ENCODE results near the gene C5AR1.
A peak's percentile ranks its signal among the peaks of the same experiment; 100 is the strongest.
"Not testable (repeated sequence)": the region's sequence is repeated elsewhere in the genome, so short reads cannot be mapped to it uniquely, and the experiment has no call there.

C5AR1 gene

DNA sequence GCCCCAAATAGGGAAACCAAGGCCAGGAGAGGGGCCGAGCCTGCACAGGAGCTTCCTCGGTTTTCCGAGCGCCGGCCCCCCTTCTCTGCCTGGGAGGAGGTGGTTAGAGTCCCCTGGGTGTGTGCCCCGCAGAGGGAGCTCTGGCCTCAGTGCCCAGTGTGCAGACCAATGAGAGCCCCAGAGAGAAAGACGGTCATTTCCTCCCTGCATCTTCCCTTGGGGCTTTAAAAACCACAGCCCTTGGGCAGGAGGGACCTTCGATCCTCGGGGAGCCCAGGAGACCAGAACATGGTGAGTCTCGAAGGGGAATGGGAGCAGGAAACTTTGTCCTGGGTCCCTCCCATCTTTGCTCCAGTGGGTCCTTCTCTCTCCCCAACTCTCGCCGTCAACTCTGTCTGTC lies at the start of gene C5AR1:
TSS of gene C5AR1 (plus strand) at position 254 of the 400 bp plus-strand sequence. CDS start at position 289, 35 bp downstream.
- DNase-seq = no peak

DNA sequence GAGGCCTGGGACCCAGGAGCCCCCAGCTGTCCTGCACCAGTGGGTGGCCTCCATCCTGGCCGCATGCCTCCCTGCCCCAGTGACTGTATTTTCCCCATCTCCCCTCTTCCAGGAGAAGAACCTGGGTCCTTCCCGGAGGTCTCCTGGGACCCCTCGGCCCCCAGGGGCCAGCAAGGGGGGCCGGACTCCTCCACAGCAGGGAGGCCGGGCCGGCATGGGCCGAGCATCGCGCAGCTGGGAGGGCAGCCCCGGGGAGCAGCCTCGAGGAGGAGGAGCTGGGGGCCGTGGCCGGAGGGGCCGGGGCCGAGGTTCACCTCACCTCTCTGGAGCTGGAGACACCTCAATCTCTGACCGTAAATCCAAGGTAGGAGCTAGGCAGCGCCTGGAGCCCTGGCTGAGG lies 49.2 kb upstream of the C5AR1 start:
- no peak for DNase-seq

DNA sequence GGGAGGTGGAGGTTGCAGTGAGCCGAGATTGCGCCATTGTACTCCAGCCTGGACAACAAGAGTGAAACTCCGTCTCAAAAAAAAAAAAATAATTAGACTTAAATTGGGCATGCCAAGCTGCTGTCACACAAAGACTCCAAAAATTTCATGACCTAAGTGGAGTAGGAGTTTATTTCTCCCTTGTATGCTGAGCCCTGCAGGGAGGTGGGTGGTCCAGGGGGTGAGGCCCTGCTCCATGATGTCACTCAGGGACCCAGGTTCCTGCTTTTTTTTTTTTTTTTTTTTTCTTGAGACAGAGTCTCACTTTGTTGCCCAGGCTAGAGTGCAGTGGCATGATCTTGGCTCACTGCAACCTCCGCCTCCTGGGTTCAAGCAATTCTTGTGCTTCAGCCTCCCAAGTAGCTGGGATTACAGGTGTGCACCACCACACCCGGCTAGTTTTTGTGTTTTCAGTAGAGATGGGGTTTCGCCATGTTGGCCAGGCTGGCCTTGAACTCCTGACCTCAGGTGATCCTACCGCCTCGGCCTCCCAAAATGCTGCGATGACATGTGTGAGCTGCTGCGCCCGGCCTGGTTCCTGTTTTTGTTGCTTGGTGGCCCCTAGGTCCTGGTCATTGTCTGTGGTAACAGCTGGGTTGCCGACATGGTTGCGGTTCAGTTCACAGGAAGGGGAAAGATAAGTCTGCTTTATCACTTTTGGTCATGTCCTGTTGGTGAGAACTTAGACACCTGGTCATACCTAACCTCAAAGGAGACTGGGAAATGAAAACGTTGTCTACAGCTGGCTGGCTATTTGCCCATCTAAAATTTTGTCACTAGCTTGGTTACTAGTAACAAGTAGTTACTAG lies 47.5 kb upstream of the C5AR1 start:
- not testable (repeated sequence) for DNase-seq

DNA sequence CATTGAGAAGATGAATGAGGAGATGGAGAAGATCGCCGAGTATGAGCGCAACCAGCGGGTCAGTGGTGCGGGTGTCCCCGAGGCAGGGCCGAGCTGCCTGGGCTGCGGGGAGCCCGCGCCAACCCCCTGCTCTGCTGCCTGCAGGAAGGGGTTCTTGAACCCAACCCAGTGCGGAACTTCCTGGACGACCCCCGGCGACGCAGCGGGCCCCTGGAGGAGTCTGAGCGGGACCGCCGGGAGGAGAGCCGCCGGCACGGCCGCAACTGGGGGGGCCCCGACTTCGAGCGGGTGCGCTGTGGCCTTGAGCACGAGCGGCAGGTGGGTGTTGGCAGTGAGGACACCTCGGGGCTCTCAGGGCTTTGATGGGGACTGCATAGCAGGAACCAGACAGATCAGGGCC lies 45.0 kb upstream of the C5AR1 start:
- DNase-seq = no peak

DNA sequence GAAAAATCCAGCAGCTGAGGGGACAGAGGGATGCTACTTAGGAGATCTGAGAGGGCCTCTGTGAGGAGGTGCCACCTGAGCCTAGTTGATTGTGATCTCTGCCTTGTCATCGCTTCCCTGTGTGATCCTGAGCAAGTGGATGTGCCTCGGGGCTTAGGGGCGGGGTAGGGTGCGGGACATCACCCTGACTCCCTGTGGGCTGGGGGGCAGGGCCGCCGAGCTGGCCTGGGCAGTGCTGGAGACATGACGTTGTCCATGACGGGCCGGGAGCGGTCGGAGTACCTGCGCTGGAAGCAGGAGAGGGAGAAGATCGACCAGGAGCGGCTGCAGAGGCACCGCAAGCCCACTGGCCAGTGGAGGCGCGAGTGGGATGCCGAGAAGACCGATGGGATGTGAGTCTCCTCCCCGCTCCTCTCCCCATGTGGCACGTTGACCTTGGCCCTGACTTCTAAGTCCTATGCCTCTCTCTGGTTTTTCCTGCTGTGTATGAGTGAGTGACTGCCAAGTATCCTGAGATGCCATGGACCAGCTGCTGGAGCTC lies 43.2 kb upstream of the C5AR1 start:
- no peak for DNase-seq

DNA sequence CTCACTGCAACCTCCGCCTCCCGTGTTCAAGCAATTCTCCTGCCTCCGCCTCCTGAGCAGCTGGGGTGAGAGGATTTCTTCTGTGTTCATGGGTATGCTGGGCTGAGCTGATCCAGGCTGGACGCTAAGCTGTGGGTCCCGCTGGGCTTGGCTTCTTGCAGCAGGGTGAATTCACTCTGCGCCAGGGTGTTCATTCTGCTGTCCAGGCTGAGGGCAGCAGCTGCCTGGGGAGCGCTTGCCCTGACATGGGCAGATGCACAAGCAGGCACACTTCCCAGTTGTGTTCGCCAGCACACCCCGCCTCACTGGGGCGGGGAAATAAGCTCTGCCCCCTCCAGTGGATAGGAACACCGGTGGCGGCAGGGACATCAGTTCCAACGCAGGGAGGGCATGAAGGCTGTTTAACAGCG lies 42.3 kb upstream of the C5AR1 start:
- no peak for DNase-seq

DNA sequence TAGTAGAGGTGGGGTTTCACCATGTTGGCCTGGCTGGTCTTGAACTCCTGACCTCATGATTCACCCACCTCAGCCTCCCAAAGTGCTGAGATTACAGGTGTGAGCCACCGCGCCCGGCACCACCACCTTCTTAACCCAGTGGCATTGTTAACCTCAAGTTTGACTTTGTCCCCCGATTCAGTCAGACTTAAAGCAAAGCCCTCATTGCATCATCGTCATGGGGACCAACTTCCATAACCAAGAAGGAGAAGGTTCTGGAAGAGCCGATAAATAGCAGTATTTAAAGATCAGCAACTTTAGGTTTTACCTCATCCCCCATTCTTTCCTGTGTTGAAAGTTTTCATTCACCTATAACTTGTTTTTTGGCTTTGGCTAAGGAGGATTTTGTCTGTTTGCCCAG lies 41.6 kb upstream of the C5AR1 start:
- no peak for DNase-seq

DNA sequence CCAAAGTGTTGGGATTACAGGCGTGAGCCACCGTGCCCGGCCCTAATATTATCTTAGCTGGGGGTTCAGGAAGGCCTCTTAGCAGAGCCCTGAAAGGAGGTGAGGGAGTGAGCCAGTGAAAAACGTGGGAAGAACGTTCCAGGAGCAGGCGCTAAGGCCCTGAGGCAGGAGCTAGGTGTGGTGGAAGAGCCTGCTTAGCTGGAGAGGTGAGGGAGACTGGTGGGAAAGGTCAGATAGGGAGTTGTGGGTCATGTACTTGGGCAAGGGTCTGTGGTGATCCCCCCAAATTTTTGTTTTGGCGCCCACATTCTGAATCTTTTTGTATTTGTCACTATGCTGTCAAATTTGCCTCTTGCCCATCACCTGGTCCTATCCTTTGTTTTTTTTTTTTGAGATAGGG lies 40.1 kb upstream of the C5AR1 start:
- DNase-seq = no peak

DNA sequence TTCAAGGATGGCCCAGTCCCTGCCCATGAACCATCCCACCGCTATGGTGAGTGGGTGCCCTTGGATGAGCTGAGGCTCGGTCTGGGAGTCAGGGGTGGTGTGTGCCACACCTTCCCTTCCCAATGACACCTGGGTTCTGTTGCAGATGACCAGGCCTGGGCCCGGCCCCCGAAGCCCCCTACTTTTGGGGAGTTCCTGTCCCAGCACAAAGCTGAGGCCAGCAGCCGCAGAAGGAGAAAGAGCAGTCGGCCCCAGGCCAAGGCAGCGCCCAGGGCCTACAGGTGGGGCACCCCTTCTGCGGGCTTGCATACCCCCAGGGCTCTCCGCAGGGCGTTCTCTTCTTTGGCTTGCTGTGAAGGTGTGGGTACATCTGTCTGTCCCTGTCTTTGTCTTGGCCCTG lies 39.3 kb upstream of the C5AR1 start:
- no peak for DNase-seq

DNA sequence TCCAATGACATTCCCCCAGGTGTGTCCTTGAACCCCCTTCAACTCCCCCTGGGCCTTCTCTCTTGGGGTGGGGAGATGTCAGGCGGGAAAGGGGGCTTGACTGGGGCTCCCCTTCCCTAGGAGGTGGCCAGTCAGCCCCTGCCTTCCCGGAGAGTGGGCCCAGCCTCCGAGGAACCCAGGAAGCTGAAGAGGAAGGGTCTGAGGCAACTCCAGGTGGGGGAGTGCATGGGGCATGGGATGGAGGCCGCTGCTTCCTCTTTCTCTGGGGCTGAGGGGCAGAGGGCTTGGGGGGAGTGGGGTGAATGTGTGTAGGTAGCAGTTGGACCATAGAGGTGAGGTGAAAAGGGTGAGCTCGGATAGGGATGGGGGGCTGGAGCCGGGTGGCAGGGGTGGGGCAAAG lies 37.7 kb upstream of the C5AR1 start:
- DNase-seq = no peak

DNA sequence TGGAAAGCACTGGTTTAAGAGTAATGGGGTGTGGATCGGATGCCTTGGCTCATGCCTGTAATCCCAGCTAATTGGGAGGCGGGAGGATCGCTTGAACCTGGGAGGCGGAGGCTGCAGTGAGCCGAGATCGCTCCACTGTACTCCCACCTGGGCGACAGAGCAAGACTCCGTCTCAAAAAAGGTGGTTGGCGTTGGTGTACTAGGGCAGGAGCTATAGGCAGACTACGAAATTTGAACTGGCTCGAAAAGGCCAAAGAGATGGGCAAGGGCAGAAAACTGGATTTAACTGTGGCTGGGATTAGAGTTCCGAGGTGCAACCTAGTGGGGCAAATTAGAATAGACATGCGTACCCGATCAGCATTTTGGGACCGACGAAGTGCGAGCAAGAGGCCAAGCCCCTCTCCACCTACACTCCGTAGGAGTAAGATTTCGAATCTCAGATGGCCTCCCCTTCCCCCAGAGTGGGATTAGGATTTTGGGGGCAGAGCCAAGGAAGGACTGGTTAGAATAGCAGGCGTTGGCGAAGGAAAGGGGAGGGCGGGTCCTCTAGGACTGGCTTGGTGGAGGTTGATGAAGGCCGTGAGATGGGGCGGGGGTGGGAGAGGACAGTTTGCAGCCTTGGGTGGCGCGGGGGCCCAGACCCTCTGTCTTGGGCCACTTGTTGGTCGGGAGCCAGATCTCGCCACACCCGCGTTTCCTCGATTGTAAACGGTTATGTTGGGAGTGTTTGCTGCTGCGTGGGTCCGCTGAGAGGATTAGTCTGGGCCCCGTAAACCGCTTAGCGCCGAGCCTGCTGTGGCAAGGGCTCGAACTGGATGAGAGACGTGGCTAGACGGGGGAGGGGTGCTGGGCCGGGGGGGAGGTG lies 37.0 kb upstream of the C5AR1 start:
- DNase-seq = no peak

DNA sequence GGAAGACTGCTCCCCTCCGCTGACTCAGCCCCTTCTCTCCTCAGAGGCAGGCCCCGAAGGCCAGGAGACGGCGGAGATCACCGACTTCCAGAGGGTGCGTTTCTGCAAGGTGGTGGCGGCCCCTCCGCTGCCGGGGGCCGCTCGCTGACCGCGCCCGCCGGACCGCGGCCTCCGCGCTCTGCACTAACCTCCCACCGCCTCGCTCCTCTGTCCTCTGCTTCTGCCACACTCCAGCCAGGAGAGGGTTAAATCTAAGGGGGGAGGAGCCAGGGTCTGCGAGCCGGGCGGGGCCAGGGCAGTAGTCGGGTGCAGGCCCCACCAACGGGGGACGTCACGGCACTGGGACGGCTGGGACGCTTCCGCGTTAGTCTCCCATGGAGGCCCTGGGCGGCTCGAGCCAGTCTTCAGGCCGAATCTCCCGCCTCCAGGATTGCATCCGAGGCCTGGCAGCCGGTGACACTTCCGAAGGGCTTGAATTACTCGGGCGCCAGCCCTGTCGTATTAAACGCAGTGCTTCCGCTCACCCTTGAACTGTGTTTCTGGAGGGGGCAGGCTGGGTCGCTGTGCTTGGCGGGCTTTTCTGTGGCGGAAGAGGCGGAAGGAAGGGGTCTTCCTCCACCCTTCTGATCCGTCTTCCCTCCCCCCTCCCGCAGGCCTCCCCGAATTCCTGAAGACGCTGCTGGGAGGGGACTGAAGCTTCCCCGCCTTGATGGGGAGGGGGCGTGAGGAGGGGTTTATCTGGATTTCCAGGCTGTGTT lies 36.2 kb upstream of the C5AR1 start:
- DNase-seq = peak; percentile 91

DNA sequence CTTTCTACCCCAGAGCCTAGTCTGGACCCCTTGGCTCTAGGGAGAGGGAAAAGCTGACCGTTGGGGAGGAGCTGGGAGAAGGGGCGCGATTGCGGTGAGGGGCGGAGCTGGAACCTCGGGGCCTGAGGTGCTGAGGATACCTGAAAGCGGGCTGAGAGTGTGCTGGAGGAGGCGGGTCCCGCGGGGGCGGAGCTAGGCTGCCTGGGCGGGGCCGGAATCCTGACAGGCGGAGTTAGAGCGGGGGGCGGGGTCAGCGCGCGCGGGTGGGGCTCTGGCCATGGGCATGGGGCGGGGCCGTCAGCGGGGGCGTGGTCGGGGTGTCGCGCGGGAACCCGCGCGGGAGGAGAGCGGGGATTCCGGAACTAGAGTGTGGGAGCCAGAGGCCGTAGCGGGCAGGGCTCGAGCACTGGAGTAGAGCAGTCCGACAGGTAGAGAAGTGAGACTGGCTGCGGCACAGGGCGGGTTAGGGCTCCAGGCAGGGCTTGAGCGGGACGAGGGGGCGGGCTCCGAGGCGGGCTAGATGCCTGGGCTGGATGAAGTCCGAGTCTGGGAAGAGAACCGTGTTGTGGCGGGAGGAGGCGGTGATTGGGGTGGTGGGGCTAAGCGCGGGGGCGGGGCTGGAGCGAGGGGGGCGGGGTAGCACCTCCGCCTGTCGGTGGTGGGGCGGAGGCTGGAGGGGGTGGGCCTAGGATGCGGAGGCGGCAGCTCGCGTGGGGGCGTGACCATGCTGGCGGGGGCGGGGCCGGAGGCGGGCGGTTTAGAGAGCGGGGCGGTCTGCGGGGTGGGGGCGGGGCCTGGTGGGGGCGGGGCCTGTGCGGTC lies 35.4 kb upstream of the C5AR1 start, which contains the start of gene INAFM1:
TSS of gene INAFM1 (plus strand) at position 815 of the 820 bp plus-strand sequence. CDS start 35 bp downstream, outside the sequence.
- peak; percentile 99 for DNase-seq

DNA sequence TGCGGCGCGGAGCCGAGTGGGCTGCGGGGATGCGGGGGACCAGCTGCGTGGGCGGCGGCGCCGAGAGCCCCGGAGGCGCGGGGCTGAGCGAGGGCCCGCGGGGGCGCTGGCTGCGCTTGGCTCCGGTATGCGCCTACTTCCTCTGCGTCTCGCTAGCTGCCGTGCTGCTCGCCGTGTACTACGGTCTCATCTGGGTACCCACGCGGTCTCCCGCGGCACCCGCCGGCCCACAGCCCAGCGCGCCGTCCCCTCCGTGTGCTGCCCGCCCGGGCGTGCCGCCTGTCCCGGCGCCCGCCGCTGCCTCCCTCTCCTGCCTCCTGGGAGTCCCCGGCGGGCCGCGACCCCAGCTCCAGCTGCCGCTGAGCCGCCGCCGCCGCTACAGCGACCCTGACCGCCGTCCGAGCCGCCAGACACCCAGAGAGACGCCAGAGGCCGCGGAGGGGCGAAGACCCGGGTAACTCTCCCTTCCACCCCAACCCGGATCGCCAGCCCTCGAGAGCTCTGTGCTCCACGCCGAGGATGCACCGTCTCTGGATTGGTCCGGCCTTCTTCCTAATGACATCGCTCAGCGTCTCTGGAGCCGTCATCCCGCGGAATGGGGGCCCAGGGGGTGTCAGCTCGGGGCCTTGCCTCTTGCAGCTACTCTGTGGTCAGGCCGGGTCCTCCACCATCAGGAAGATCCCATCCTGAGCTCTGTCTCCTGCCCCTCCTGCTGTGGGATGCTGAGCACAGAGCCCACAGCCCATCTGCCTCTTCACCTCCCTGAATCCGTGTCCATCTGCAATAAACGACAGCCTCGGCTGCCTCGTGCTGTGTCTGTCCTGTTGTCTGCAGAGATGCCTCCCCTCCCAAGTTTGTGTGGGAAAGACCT lies 34.5 kb upstream of the C5AR1 start:
- DNase-seq = no peak

DNA sequence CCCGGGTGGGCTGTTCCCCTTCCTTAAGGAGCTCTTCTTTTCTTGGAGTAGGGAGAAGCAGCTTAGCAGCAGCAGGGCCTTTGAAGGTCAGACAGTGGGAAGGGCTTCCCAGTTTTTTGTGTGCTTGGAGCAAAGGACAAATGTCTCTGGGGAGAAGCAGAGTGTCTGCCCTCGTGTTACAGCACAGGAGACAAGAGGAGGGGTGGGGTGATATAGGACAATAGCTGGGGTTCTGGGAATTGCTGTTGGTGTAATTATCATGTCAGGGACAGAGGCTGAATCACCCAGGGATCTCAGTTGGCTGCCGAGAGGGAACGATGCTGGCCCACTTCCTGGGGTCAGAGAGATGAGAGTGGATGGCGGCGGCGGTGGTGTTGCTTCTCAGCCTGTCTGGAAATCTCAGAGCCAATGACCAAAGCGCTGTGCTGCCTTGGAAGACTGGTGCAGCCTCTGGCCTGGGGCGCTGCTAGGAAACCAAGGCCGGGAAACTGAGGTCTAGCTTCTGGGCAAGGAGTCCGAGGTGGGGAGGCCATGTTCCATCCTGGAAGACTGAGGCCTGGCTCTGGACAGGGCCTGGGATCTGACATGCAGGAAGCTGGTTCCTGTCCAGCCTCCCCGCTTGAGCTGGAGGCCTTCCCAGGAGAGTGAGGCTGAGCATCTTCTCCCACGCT lies 33.7 kb upstream of the C5AR1 start:
- no peak for DNase-seq

DNA sequence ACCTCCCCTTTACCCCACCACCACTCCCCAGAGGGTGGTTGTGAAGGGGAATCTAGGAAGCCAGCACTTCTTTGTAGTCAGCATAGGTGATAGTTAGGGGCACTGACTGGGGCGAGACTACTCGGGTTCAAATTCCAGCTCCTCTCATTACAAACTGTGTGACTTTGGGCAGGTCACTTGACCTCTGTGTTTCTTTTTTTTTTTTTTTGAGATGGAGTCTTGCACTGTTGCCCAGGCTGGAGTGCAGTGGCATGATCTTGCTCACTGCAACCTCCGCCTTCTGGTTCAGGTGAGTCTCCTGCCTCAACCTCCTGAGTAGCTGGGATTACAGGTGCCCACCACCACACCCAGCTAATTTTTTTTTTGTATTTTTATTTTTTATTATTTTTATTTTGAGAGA lies 33.1 kb upstream of the C5AR1 start:
- not testable (repeated sequence) for DNase-seq

DNA sequence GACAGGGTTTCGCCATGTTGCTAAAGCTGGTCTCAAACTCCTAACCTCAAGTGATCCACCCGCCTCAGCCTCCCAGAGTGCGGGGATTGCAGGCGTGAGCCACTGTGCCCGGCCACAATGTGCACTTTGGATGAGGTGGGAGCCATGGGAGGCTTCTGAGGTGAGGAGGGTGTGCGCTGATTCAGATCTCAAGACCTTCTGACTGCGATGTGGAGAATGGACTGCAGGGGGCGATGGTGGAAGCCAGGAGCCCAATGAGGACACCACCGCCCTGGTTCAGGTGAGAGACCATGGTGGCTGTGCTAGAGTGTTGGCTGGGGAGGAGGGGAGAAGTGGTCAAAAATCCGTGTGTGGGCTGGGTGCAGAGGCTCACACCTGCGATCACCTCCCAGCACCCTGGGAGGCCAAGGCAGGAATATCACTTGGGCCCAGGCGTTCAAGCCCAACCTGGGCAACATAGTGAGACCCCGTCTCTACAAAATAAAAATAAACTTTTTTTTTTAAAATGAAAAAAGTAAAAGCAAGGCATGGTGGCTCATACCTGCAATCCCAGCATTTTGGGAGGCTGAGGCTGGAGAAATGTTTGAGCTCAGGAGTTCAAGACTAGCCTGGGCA lies 29.4 kb upstream of the C5AR1 start:
- DNase-seq = peak; percentile 64

DNA sequence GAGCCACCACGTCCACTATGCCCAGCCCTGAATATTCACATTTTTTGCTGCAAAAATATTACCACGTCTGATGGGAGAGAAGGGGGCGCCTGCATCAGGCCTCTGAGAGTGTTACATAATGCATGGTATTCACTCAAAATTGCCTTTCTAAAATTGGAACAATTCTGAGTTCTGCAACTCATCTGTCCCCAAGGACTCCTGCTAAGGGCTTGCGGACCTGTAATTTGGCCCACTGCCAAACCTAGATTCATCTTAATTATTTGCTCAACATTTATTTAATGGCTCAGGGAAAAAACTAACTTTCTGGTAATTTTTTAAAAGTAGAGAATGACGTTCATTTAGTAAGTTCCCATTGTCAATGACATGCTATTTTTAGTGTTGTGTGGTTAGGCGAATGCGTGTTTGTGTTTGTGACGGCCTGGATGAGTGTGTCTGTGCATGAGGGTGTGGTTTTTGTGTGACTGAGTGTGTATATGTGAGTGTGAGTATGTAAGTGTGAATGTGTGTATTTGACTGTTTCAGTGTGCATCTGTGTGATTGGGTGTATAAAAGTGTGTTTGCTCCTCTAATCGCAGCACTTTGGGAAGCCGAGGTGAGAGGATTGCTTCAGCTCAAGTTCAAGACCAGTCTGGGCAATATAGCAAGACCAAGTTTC lies 26.1 kb upstream of the C5AR1 start:
- no peak for DNase-seq

DNA sequence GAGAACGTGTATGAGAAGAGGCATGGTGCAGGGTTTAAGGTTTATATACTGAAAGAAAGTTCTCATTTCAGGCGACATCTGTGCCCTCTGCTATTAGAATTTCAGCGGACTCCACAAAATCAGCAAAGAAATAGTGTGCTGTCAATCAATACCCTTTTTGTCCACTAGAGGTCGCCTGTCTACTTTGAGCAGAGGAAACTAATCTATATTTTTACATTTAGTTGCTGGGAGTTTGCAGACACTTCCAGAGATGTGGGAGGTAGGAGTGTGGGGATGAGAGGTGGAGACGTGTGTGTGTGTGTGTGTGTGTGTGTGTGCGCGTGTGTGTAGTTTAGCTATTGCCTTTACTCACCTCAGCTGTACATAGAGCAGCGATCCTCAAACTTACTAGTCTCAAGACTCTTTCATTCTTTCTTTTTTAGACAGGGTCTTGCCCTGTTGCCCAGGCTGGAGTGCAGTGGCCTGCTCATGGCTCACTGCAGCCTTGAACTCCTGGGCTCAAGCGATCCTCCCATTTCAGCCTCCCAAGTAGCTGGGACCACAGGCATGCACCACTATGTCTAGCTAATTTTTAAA lies 25.2 kb upstream of the C5AR1 start:
- DNase-seq = no peak
